WI38 (cell line): Measurements from ENCODE around the gene MUC3A.

Experiments used
- H3K4me3 ChIP-seq: 2 replicates; pipeline ENCODE4 v1.5.1; 2011; ENCODE audit warnings: low read depth, mild to moderate bottlenecking, control low read depth, low read length
- TF ChIP-seq, protein P1 (sequence below): IDR thresholded peaks from 2 replicates; pipeline ENCODE4 v1.5.1; 2012; ENCODE audit warnings: low read depth, mild to moderate bottlenecking, control low read depth, low read length

MUC3A gene

DNA sequence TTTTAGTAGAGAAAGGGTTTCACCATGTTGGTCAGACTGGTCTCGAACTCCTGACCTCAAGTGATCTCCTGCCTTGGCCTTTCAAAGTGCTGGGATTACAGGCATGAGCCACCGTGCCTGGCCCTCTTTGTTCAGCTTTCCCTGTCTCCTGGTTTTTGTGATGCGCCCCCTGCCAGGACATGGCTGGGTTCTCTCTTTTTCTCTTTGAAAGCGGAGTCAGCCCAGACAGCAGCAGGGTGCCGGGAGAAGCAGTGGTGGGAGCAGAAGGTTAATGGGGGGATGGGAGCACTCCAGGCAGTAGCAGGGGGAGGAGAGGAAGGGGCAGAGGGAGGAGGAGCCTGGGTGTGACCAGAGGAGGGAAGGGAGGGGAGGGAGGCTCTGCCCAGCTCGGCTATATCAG, 1.8 kb downstream of the MUC3A start:
- TF ChIP-seq, protein P1, sequence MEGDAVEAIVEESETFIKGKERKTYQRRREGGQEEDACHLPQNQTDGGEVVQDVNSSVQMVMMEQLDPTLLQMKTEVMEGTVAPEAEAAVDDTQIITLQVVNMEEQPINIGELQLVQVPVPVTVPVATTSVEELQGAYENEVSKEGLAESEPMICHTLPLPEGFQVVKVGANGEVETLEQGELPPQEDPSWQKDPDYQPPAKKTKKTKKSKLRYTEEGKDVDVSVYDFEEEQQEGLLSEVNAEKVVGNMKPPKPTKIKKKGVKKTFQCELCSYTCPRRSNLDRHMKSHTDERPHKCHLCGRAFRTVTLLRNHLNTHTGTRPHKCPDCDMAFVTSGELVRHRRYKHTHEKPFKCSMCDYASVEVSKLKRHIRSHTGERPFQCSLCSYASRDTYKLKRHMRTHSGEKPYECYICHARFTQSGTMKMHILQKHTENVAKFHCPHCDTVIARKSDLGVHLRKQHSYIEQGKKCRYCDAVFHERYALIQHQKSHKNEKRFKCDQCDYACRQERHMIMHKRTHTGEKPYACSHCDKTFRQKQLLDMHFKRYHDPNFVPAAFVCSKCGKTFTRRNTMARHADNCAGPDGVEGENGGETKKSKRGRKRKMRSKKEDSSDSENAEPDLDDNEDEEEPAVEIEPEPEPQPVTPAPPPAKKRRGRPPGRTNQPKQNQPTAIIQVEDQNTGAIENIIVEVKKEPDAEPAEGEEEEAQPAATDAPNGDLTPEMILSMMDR: no peak
- no peak overlapping the region for H3K4me3 ChIP-seq

DNA sequence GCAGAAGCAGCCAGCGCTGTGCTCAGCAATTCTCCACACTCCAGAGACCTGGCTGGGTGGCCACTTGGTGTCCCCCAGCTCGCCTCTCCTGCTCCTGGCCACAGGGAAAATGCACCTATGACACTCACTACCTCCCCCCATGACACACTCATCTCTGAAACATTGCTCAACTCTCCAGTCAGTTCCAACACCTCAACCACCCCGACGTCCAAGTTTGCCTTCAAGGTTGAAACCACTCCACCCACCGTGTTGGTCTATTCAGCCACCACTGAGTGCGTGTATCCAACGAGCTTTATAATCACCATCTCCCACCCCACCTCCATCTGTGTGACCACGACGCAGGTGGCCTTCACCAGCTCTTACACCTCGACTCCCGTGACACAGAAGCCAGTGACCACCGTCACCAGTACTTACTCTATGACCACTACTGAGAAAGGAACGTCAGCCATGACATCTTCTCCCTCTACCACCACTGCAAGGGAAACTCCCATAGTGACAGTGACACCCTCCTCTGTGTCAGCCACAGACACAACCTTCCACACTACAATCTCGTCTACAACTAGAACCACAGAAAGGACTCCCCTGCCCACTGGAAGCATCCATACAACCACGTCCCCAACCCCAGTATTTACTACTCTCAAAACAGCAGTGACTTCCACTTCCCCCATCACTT, 2.7 kb downstream of the MUC3A start:
- no peak overlapping the region for H3K4me3 ChIP-seq
- TF ChIP-seq, protein P1: no peak

DNA sequence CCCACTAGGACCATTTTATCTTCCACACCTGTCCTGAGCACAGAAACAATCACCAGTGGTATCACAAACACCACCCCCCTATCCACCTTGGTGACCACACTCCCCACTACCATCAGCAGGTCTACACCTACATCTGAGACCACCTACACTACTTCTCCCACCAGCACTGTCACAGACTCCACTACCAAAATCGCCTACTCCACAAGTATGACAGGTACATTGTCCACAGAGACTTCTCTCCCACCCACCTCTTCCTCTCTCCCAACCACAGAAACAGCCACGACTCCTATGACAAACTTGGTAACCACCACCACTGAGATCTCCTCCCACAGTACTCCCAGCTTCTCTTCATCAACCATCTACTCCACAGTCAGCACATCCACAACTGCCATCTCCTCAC, 3.3 kb downstream of the MUC3A start:
- TF ChIP-seq, protein P1: no peak
- H3K4me3 ChIP-seq: no peak overlapping the region

DNA sequence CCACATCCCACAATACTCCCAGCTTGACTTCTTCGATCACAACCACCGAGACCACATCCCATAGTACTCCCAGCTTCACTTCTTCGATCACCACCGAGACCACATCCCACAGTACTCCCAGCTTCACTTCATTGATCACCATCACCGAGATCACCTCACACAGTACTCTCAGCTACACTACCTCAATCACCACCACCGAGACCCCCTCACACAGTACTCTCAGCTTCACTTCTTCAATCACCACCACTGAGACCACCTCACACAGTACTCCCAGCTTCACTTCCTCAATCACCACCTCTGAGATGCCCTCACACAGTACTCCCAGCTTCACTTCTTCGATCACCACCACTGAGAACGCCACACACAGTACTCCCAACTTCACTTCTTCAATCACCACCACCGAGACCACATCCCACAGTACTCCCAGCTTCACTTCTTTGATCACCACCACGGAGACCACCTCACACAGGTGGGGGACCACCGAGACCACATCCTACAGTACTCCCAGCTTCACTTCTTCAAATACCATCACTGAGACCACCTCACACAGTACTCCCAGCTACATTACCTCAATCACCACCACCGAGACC, 8.6 kb downstream of the MUC3A start:
- H3K4me3 ChIP-seq: no peak overlapping the region
- TF ChIP-seq, protein P1: no peak

DNA sequence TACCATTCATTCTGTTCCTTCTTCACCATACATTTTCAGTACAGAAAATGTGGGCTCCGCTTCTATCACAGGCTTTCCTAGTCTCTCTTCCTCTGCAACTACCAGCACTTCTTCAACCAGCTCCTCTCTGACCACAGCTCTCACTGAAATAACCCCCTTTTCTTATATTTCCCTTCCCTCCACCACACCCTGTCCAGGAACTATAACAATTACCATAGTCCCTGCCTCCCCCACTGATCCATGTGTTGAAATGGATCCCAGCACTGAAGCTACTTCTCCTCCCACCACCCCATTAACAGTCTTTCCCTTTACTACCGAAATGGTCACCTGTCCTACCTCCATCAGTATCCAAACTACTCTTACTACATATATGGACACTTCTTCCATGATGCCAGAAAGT, 10.6 kb downstream of the MUC3A start:
- H3K4me3 ChIP-seq: no peak overlapping the region
- TF ChIP-seq, protein P1: no peak

DNA sequence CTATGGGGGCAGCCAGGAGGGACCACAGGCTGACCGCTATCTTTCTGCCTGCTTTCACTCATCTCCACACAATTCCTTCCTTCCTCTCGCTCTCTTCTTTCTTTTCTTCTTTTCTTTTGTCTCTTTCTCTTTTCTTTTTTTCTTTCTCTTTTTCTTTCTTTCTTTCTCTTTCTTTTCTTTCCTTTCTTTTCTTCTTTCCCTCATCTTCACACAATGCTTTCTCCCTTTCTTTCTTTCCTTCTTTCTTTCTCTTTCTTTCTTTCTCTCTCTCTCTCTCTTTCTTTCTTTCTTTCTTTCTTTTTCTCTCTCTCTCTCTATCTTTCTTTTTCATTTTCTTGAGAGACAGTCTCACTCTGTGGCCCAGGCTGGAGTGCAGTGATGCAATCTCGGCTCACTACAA, 13.2 kb downstream of the MUC3A start:
- TF ChIP-seq, protein P1: no peak
- no peak overlapping the region for H3K4me3 ChIP-seq

DNA sequence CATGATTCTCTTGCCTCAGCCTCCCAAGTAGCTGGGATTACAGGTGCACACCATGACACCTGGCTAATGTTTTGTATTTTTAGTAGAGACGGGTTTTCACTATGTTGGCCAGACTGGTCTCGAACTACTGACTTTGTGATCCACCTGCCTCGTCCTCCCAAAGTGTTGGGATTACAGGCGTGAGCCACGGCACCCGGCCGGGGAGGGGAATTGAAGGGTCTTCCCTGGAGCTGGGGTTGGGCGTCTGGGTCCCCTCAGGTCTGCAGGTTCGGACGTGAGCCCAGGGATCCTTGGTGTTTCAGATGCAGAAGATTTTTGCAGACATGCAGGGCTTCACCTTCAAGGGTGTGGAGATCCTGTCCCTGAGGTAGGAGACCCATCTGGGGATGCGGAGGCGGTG, 14.1 kb downstream of the MUC3A start:
- no peak overlapping the region for H3K4me3 ChIP-seq
- TF ChIP-seq, protein P1: no peak
